MM.1S (cell line): ENCODE data around the gene ACIN1.
"Not testable (repeated sequence)": the region's sequence is repeated elsewhere in the genome, so short reads cannot be mapped to it uniquely, and the experiment has no call there.

Source experiments
- DNase-seq: peaks from one replicate; pipeline ENCODE4 v3.0.0-alpha.2; 2015
- H2AFZ ChIP-seq: fragments of 300-600 bp; sonication (generic); 2 replicates; pipeline ENCODE4 v1.6.0; 2016; ENCODE audit warnings: antibody characterized with exemption, low read length
- H3F3A ChIP-seq: fragments of 300-600 bp; sonication (generic); 2 replicates; pipeline ENCODE4 v1.6.1; 2016; ENCODE audit warnings: mild to moderate bottlenecking, antibody characterized with exemption, low read length, moderate library complexity, mixed read lengths; ENCODE audit not compliant: insufficient read depth
- H3K27ac ChIP-seq: fragments of 300-600 bp; sonication (generic); 2 replicates; pipeline ENCODE4 v1.5.1; 2016; ENCODE audit warnings: mild to moderate bottlenecking, low read length
- H3K27me3 ChIP-seq: fragments of 300-600 bp; sonication (generic); replicated peaks from 2 replicates; pipeline ENCODE4 v1.6.0; 2016; ENCODE audit warnings: low read length; ENCODE audit not compliant: insufficient read depth
- H3K36me3 ChIP-seq: fragments of 300-600 bp; sonication (generic); replicated peaks from 2 replicates; pipeline ENCODE4 v1.6.1; 2016; ENCODE audit warnings: mild to moderate bottlenecking, low read length, mixed read lengths; ENCODE audit not compliant: insufficient read depth
- H3K4me1 ChIP-seq: fragments of 300-600 bp; sonication (generic); 2 replicates; pipeline ENCODE4 v1.6.1; 2016; ENCODE audit warnings: low read length, mixed read lengths
- H3K4me2 ChIP-seq: fragments of 300-600 bp; sonication (generic); 2 replicates; pipeline ENCODE4 v1.6.0; 2016; ENCODE audit warnings: low read depth, low read length
- H3K4me3 ChIP-seq: fragments of 300-600 bp; sonication (generic); 2 replicates; pipeline ENCODE4 v1.5.1; 2016; ENCODE audit warnings: low read length, mixed read lengths
- H3K79me2 ChIP-seq: fragments of 300-600 bp; sonication (generic); 2 replicates; pipeline ENCODE4 v1.6.1; 2016; ENCODE audit warnings: mixed run types, low read length, mixed read lengths
- H3K9ac ChIP-seq: fragments of 300-600 bp; sonication (generic); 2 replicates; pipeline ENCODE4 v1.6.1; 2016; ENCODE audit warnings: low read length, mixed read lengths
- H3K9me2 ChIP-seq: fragments of 300-600 bp; sonication (generic); replicated peaks from 2 replicates; pipeline ENCODE4 v1.6.1; 2016; ENCODE audit warnings: mild to moderate bottlenecking, low read length, mixed read lengths; ENCODE audit not compliant: insufficient read depth
- H3K9me3 ChIP-seq: fragments of 300-600 bp; sonication (generic); replicated peaks from 2 replicates; pipeline ENCODE4 v1.6.1; 2016; ENCODE audit warnings: mild to moderate bottlenecking, low read length, mixed read lengths; ENCODE audit not compliant: insufficient read depth
- H4K20me1 ChIP-seq: fragments of 300-600 bp; sonication (generic); 2 replicates; pipeline ENCODE4 v1.6.1; 2016; ENCODE audit warnings: mild to moderate bottlenecking, low read length, moderate library complexity, mixed read lengths; ENCODE audit not compliant: insufficient read depth
- CTCF ChIP-seq: fragments of 300-600 bp; sonication (generic); IDR thresholded peaks from 2 replicates; pipeline ENCODE4 v1.5.1; 2016; ENCODE audit warnings: antibody characterized with exemption, low read length, mixed read lengths
- EZH2 ChIP-seq: fragments of 300-600 bp; sonication (generic); optimal IDR thresholded peaks from 2 replicates; pipeline ENCODE3; 2017; ENCODE audit warnings: low read depth, mild to moderate bottlenecking, antibody characterized with exemption, low read length, mixed read lengths
- EZH2phosphoT487 ChIP-seq: fragments of 300-600 bp; sonication (generic); IDR thresholded peaks from 2 replicates; pipeline ENCODE4 v1.6.1; 2018; ENCODE audit warnings: antibody characterized with exemption, low read length

ACIN1 gene

DNA sequence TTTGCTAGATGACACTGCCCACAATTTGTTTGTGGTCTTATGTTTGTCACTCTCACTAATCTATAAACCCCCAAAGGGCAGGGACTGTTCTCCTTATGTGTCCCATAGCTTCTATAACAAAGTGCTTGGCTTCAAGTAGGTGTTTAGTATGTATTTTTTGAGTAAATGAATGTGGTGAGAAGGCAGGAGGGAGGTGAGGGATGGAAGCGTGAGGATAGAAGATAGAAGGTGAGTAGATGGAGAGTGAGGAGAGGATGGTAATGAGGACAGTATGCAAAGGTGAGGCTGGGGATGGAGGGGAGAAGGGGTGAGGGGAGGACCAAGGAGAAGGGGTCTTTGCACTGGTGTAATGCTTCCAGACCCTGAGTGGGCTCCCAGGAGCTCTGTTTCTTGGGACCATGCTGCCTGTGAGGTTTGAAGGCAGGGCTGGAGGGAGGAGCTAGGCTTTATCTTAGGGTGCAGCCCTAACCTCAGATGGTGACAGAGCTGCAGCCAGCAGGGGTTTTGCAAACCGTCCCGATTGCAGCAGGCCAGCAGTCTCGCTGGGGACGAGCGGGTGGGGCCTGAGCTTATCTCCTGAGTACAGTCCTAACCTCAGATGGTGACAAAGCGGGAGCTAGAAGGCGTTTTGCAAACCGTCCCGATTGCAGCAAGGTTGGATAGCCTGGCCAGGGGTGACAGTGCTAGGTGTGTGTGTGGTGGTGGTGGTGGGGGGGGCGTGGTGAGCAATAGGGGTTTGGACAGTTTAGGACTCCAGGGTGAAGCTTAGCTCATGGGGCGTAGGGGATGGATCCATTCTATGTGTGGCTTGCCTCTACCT lies 17.6 kb upstream of the ACIN1 start:
- Histone ChIP-seq H3K36me3 (no peaks in the 10 kb centered on the region), H3K4me2 (no peak overlapping the region), H3K4me3 (no peak overlapping the region), H4K20me1 (no peaks in the 10 kb centered on the region), H2AFZ (no peak overlapping the region), H3F3A (no peaks in the 10 kb centered on the region), H3K9me2 (no peaks in the 10 kb centered on the region), H3K79me2 (no peaks in the 10 kb centered on the region), H3K9ac (no peak overlapping the region), H3K27me3 (no peaks in the 10 kb centered on the region; the same call in 1 of the 2 replicates), H3K4me1 (no peaks in the 10 kb centered on the region), H3K27ac (no peak overlapping the region), H3K9me3 (no peaks in the 10 kb centered on the region)
- no peak for DNase-seq
- TF ChIP-seq EZH2phosphoT487 (no peak), EZH2 (no peak), CTCF (no peak)

DNA sequence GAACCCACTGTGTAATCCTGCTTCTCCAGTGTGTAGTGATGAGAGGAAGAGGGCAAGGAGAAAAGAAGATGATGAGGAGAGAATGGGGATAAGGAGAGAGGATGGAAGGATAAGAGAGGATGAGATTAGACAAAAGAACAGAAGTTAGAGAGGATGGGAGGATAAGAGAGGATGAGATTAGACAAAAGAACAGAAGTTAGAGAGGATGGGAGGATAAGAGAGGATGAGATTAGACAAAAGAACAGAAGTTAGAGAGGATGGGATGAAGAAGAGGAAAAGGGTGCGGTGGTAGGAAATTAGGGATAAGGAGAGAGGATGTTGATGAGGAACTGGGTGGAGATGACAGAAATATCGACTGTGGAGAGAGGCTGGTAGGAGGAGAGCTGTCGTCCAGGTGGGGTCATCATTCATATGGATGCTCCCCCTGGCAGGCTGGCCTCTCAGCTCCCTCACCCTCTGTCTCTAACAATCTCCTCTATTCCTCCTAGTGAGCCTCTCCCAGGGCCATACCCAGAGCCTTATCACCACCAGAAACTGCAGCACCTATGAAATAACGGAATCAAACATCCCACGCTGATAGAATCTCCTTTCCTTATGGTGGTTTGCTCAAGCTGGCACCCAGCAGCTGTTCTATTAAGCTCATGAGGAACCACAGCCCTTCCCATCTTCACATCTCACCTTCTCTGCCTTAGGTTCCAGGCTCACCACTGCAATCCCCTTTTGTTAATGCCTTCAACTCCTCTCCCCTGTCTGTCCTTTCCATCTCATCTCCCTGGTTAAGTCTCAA lies 15.8 kb upstream of the ACIN1 start:
- no peaks in the 10 kb centered on the region; the same call in 1 of the 2 replicates for H3K27me3 ChIP-seq
- H3K9ac ChIP-seq: no peak overlapping the region
- H3K79me2 ChIP-seq: no peaks in the 10 kb centered on the region
- H3F3A ChIP-seq: no peaks in the 10 kb centered on the region
- H4K20me1 ChIP-seq: no peaks in the 10 kb centered on the region
- H3K4me2 ChIP-seq: no peak overlapping the region
- no peak overlapping the region for H3K27ac ChIP-seq
- H2AFZ ChIP-seq: no peak overlapping the region
- no peaks in the 10 kb centered on the region for H3K9me3 ChIP-seq
- TF ChIP-seq EZH2phosphoT487 (no peak), CTCF (no peak), EZH2 (no peak)
- H3K4me3 ChIP-seq: no peak overlapping the region
- H3K4me1 ChIP-seq: peaks cover 9% of the 10 kb centered on the region
- no peaks in the 10 kb centered on the region for H3K9me2 ChIP-seq
- no peaks in the 10 kb centered on the region for H3K36me3 ChIP-seq
- no peak for DNase-seq

DNA sequence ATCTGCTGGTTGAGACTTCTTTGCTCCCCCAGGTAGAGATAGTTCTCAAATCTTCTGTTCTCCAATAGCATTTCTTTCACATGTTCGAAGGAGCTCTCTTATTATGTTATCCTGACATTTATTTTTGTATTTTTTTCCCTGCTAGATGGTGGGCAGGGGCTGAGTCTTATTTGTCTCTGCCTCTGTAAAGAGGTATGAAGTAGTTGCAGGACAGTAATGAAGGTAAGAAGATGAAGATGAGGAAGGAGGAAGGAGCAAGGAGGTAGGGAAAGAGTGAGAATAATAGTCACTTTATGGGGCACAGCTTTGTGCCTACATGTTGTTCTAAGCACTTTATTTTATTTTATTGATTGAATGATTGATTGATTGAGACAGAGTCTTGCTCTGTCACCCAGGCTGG lies 14.8 kb upstream of the ACIN1 start:
- Histone ChIP-seq H2AFZ (no peak overlapping the region), H3K9ac (no peak overlapping the region), H3K9me3 (no peaks in the 10 kb centered on the region), H3K27me3 (no peaks in the 10 kb centered on the region; the same call in 1 of the 2 replicates), H3K4me3 (no peak overlapping the region), H3K27ac (no peak overlapping the region), H3K36me3 (no peaks in the 10 kb centered on the region), H3K4me2 (no peak overlapping the region), H3K4me1 (peaks cover 9% of the 10 kb centered on the region), H3F3A (no peaks in the 10 kb centered on the region), H3K79me2 (no peaks in the 10 kb centered on the region), H3K9me2 (no peaks in the 10 kb centered on the region), H4K20me1 (no peaks in the 10 kb centered on the region)
- DNase-seq: no peak
- no peak for TF ChIP-seq EZH2
- TF ChIP-seq CTCF: no peak
- no peak for TF ChIP-seq EZH2phosphoT487

GRCh38 chr14:23108169-23108568 lies 13.2 kb upstream of the ACIN1 start:
- H3K27ac ChIP-seq, H3K4me1 ChIP-seq, H4K20me1 ChIP-seq, DNase-seq, H3F3A ChIP-seq, H3K9me3 ChIP-seq, H2AFZ ChIP-seq, H3K9ac ChIP-seq, H3K27me3 ChIP-seq, H3K79me2 ChIP-seq, H3K4me3 ChIP-seq, H3K36me3 ChIP-seq, H3K9me2 ChIP-seq, H3K4me2 ChIP-seq: not testable (repeated sequence)

GRCh38 chr14:23107620-23108019 lies 12.7 kb upstream of the ACIN1 start:
- not testable (repeated sequence) for H3K9me3 ChIP-seq, H3K27ac ChIP-seq, H3K4me1 ChIP-seq, H3F3A ChIP-seq, H2AFZ ChIP-seq, H4K20me1 ChIP-seq, H3K79me2 ChIP-seq, H3K4me2 ChIP-seq, DNase-seq, H3K9ac ChIP-seq, H3K36me3 ChIP-seq, H3K9me2 ChIP-seq, H3K27me3 ChIP-seq, H3K4me3 ChIP-seq
